OCI-LY3 (cell line): ENCODE results near the gene DNAJA1.

ENCODE experiments used
- H2AFZ ChIP-seq: fragments of 200-600, 300-600 bp; shearing (Covaris generic); 2 replicates; pipeline ENCODE4 v1.6.0; 2014; ENCODE audit warnings: antibody characterized with exemption, low read depth, low read length
- H3K27ac ChIP-seq: fragments of 200-600, 300-600 bp; sonication (generic); 2 replicates; pipeline ENCODE4 v1.5.1; 2014; ENCODE audit warnings: mild to moderate bottlenecking, low read length, moderate library complexity, mixed read lengths
- H3K27me3 ChIP-seq: fragments of 200-600, 300-600 bp; sonication (generic); 2 replicates; pipeline ENCODE4 v1.6.1; 2014; ENCODE audit warnings: low read depth, low read length, mixed read lengths
- H3K36me3 ChIP-seq: fragments of 200-600, 300-600 bp; sonication (generic); replicated peaks from 2 replicates; pipeline ENCODE3; 2014; ENCODE audit warnings: low read depth, low read length, mixed read lengths
- H3K4me1 ChIP-seq: fragments of 300-600, 200-600 bp; sonication (generic); 2 replicates; pipeline ENCODE4 v1.6.1; 2014; ENCODE audit warnings: low read length, mixed read lengths
- H3K4me2 ChIP-seq: fragments of 200-600, 300-600 bp; sonication (generic); 2 replicates; pipeline ENCODE4 v1.6.1; 2014; ENCODE audit warnings: low read length, mixed read lengths
- H3K4me3 ChIP-seq: fragments of 300-600, 200-600 bp; sonication (generic); 2 replicates; pipeline ENCODE4 v1.5.1; 2014; ENCODE audit warnings: antibody characterized with exemption, mild to moderate bottlenecking, low read length, moderate library complexity
- H3K79me2 ChIP-seq: fragments of 300-600, 200-600 bp; shearing (Covaris generic); 2 replicates; pipeline ENCODE4 v1.6.1; 2014; ENCODE audit warnings: mild to moderate bottlenecking, low read length, mixed read lengths
- H3K9ac ChIP-seq: fragments of 300-600, 200-600 bp; shearing (Covaris generic); 2 replicates; pipeline ENCODE4 v1.6.0; 2014; ENCODE audit warnings: mild to moderate bottlenecking, low read length, moderate library complexity
- H3K9me3 ChIP-seq: fragments of 200-600, 300-600 bp; shearing (Covaris generic); 2 replicates; pipeline ENCODE4 v1.6.1; 2014; ENCODE audit warnings: low read length, mixed read lengths; ENCODE audit not compliant: insufficient read depth
- H4K20me1 ChIP-seq: fragments of 200-600, 300-600 bp; sonication (generic); 2 replicates; pipeline ENCODE4 v1.6.1; 2016; ENCODE audit warnings: low read length, mixed read lengths; ENCODE audit not compliant: insufficient read depth
- CTCF ChIP-seq: fragments of 200-600, 300-600 bp; sonication (generic); IDR thresholded peaks from 2 replicates; pipeline ENCODE4 v1.5.1; 2014; ENCODE audit warnings: antibody characterized with exemption, low read length, low read depth
- EZH2phosphoT487 ChIP-seq: fragments of 200-600 bp; shearing (Covaris generic); IDR thresholded peaks from 2 replicates; pipeline ENCODE4 v1.6.1; 2018; ENCODE audit warnings: antibody characterized with exemption, mixed run types, low read depth

DNAJA1 gene

GRCh38 chr9:33051144-33051543 is 26.1 kb downstream of the DNAJA1 start:
- Histone ChIP-seq H3K9ac (no peak overlapping the region), H3K36me3 (peaks cover 66% of the 10 kb centered on the region), H3K9me3 (0 out of 2 replicates have a peak, but pooled peaks cover 3% of the 10 kb centered on the region), H2AFZ (no peak overlapping the region), H4K20me1 (no peaks in the 10 kb centered on the region), H3K4me2 (peak overlapping the region; percentile 20; the same call in 1 of the 2 replicates), H3K4me3 (no peak overlapping the region), H3K27ac (peak overlapping the region; percentile 33), H3K4me1 (peaks cover 23% of the 10 kb centered on the region), H3K79me2 (peaks cover 6% of the 10 kb centered on the region), H3K27me3 (no peaks in the 10 kb centered on the region)
- TF ChIP-seq EZH2phosphoT487 (no peak), CTCF (no peak)

GRCh38 chr9:33065157-33066076 is 40.3 kb downstream of the DNAJA1 start:
- Histone ChIP-seq H3K9ac (peak overlapping the region; percentile 48), H2AFZ (no peak overlapping the region), H3K27me3 (no peaks in the 10 kb centered on the region), H3K36me3 (peaks cover 47% of the 10 kb centered on the region), H4K20me1 (no peaks in the 10 kb centered on the region), H3K4me2 (peak overlapping the region; percentile 71), H3K27ac (peak overlapping the region; percentile 88), H3K9me3 (no peaks in the 10 kb centered on the region), H3K4me3 (peak overlapping the region; percentile 57), H3K4me1 (peaks cover 20% of the 10 kb centered on the region), H3K79me2 (peaks cover 14% of the 10 kb centered on the region)
- TF ChIP-seq EZH2phosphoT487 (no peak), CTCF (no peak)

GRCh38 chr9:33068991-33069390 is 43.9 kb downstream of the DNAJA1 start:
- no peaks in the 10 kb centered on the region for H3K9me3 ChIP-seq
- no peak for TF ChIP-seq EZH2phosphoT487
- no peak for TF ChIP-seq CTCF
- no peaks in the 10 kb centered on the region for H3K27me3 ChIP-seq
- H3K9ac ChIP-seq = no peak overlapping the region
- peaks cover 45% of the 10 kb centered on the region for H3K79me2 ChIP-seq
- no peak overlapping the region for H3K27ac ChIP-seq
- 0 out of 2 replicates have a peak, but pooled peaks cover 3% of the 10 kb centered on the region for H4K20me1 ChIP-seq
- H2AFZ ChIP-seq = no peak overlapping the region
- peaks cover 22% of the 10 kb centered on the region for H3K4me1 ChIP-seq
- no peak overlapping the region for H3K4me2 ChIP-seq
- H3K4me3 ChIP-seq = no peak overlapping the region
- peaks cover 48% of the 10 kb centered on the region for H3K36me3 ChIP-seq
